Measurements from ENCODE around the gene PRR29.

- TF ChIP-seq CTCF (IDR thresholded peaks at IDR 0.05) (no peak), POLR2A (IDR thresholded peaks at IDR 0.05) (no peak)
These were observed 4.7 kb upstream of the PRR29 start for GRCh38 chr17:63993368-63993985.
